ENCODE measurements around the gene OXNAD1.
A peak's percentile ranks its signal among the peaks of the same experiment; 100 is the strongest.

Gene OXNAD1

DNA sequence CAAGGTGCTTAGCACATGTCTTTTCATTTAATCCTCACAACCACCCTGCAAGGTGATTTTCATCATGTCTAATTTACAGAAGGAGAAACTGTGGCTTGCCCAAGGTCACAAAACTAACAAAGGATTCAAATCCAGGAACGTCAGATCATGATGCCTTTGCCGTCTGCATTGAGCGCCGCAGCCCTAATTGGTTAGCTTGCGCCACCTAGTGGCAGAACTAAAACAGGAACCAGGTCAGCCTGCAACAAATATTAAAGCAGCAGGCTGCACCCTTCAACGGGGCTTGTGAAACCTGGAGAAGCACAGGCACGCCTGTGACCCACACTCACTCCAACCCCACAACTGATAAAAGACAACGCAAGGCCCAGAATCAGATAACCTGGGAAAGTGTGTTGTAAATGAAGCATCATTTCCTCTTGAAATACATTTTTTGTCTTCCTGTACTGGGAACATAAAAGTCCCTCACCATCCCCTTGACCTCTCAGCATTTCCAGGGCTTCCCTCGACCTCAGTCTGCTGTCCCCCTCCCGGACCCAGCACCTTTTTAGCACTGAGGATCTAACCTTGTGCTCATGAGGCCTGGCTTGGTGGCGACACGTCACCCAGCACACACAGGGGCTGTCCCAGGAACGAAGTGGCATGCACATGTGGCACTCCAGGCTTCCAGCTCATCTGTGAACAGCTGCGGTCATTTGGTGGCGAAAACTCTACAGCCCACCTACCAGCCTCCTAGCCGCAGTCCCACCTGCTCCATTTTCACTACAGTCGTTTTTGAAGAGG, 17.5 kb upstream of the OXNAD1 start:
- peak; percentile 80 for DNase-seq (ENCODE audit: low read depth, low spot score)

DNA sequence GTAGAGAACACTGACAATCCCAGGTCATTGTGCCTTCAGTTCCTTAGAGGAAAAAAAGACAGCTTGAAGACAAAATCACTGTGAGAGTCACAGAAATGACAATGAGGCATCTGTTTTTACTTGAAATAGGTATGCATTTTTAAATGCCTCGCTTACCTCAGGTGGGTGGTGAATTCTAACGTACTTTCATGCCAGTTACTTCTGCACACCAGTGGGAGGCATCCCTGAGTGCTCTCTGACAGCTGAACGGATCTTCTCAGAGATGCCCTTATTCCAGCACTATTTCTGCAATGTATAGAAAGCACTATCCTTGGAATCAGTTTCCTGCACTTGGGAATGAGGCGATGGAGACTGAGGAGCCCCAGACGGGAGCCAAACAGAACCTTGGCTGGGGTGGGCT, 16.5 kb upstream of the OXNAD1 start:
- DNase-seq (ENCODE audit: low read depth, low spot score): no peak

DNA sequence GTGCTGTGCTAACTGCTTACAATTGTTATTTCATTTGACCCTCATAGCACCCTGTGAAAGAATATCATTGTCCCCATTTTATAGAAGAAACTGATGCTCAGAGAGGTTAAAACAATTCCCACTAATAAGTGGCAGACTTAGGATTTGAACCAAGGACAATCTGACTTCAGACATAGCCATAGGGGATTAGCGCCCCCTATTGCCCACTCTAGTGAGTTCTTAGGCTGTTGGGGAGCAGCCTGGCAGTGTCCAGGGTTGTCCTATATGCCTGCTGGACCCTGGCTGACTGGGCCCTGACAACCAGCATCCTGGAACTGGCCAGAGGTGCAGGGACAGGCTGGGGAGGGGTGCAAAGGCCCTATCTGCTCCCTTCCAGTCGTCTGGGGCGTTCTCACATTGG, 15.7 kb upstream of the OXNAD1 start:
- DNase-seq (ENCODE audit: low read depth, low spot score): no peak

DNA sequence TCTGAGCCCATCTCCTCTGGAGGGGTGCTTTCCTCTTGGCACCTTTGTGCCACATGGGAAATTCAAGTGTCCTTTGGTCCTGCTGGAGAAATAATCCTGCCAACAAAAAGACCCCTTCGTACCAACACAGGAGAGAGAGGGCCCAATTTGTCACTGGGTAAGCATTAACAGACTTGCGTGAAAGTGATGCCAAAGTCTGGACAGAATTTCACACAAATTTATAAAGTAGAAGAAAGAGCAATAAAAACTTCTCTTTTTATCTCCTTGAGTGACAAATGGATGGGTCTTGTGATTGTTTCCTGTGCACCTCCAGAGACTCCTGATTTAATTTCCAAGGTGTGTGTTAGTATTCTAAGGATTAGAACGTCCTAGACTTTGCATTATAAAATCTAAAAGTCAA, 15.1 kb upstream of the OXNAD1 start:
- DNase-seq (ENCODE audit: low read depth, low spot score): no peak

DNA sequence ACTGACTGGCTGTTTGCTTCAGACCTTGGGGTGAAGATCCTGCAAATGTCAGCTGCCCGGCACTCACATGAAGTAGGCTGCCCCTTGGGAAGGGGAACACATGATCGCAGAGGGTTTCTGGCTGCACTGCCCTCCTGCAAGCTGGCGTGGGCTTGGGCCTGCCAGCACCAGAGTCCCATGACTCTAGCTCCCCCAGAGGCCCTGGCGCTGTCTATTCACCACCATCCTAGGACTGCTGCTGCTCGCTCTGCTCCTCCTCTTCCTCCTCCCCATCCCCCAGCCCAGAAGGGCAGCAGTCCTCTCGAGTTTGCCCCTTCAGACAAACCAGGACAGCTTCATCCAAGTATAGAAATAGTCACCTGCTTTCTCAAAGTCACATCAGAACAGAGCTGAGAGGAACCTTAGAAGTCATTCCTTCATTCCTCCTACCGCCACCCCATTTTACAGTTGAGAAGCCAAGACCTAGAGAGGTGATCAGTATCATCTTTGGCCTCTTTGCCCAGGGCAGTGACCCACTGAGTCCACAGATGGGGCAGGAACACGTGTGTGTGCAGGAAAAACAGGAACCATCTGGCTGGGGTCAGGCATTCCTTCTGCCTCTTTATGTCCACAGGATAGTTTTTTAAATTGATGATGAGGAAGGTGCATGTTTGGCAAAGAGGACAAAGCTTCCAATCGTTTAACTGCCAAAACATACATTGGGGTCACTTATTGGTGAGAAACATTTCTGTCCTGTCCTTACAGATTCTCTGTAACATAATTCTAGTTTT, 13.5 kb upstream of the OXNAD1 start:
- no peak for DNase-seq (ENCODE audit: low read depth, low spot score)

DNA sequence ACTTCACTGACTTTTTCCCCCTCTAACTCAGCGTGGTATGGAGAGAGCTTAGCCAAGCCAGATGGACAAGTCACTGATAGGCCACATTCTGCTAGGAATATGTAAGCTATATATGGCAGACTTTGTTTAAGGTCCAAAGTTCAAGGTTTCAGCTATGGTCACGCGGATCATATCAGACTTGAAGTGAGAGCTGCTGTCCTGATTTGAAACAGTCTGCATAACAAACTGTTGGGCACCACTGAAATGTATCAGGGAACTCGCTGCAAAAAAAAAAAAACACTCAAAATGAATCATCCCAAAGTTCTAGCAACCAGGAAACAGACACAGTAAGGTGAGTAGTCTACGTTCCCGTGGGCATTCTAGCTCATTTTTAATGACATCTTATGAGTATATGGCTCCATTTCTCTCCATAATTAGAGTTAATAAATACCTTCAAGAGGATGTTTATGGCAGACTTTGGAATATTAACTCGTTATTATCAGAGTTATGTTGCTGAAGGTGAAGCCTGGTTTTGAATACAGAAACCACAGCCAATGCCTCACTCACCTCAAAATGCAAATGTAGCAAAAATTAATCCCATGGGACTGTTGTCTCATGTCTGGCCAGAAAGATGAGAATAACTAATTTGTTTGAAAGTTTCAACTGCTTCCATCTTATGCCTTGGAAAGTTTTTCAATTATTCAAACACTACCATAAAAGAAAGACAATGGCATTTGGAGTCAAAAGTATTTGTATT, 12.6 kb upstream of the OXNAD1 start:
- no peak for DNase-seq (ENCODE audit: low read depth, low spot score)

DNA sequence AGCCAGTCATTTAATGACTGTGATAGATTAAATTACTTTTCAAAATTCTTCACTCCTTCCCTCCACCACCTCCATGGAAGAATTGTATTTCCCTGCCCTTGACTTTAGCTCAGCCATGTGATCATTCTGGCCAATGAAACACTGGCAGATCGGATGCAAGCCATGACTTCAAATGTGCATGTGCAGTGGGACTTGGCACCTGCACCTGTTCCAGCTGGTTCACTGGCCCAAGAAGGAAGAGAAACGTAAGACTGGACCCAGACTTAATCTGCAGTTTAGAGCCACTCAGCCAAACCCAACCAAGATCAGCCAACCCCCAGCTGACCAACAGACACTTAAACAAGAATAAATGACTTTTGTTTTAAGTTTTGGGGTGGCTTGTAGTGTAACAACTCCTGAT, 12.0 kb upstream of the OXNAD1 start:
- no peak for DNase-seq (ENCODE audit: low read depth, low spot score)

DNA sequence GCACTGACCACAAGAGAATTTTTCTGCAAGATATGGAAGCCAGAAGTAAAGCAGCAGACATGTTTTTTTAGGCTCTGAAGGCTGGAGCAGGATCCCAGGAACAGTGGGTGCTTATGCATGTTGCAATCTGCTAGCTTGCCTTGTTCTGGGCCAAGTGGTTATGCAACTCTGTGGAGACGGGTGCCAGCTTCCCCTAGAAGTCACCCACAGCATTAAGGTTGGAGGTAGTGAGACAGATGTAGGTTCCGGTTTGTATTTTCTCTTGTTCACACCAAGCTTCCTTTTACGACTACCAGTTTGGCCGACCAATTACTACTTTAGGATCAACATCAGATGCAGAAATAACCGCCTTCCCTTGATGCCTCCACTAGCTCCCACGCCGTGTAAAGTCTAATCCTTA, 11.4 kb upstream of the OXNAD1 start:
- DNase-seq (ENCODE audit: low read depth, low spot score): no peak

DNA sequence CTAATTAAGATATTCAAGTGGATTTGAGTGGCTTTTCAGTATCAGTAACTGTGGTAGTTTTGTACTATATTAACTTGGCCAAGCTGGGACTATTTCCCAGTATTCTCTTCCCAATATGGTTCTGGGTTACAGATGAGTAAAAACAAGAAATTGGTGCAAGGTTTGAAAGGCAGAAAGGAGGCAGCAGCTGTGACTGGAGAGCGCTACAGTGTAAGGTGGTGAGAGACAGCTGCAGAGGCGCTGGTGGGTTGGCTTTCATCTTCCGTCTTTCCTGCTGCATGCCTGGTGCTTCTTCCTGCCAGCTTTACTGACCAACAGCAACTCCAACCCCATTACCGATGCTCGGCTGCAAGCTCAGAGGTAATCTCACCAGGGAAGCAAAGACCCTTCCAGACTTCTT, 10.1 kb upstream of the OXNAD1 start:
- DNase-seq (ENCODE audit: low read depth, low spot score): no peak

DNA sequence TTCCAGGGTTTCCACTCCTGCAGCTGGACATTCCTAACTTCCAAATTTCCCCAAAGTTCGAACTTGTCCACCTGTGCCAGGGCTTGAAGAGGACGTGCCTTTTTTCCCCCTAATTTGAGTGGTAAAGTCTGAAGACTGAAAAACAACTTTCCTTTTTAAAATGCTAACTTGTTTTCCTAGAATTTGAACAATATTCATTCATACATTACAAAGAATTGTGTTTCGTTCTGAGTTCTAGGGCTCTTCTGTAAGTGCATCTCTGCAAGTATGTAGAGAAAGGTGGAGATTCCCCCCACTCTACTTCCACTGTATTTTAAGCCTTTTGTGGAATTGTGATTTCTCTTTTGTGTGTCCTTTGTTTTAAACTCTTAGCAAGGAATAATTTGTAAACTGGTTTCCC, 9.7 kb upstream of the OXNAD1 start:
- DNase-seq (ENCODE audit: low read depth, low spot score): no peak

DNA sequence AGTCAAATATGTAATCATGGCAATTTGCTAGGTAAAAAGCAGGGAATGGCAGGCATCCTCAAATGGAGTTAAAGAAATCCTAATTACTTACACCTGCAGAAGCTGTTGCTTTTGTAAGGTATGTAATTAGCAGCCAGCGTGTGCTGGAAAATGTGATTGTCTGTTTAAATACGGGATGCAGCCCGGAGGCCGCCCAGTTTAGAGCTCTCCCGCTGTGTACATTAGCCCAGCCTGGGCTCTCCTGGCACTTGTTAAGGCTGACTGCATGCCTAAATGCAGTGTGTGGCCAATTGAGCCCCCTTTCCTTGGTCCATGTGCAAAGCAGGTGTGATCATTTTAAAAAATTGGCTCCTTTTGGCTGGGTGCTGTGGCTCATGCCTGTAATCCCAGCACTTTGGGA, 9.3 kb upstream of the OXNAD1 start:
- DNase-seq (ENCODE audit: low read depth, low spot score): no peak

DNA sequence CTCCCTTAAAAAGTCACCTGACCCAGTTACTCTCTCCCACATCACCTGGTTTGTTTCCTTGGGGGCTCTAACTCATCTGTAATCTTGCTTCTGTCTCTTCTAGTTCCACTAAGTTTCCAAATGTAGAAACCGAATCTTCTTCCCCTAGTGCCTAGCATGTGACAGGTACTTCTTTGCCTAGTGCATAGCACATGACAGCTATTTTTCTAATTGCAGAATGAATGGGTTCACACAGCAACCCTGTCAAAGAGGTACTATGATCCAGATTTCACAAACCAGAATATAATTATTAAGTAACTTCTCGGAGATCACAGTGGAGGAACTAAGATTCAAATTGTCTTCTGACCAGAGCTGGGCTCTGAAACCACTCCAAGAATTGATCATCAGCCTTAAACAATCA, 7.7 kb upstream of the OXNAD1 start:
- no peak for DNase-seq (ENCODE audit: low read depth, low spot score)

DNA sequence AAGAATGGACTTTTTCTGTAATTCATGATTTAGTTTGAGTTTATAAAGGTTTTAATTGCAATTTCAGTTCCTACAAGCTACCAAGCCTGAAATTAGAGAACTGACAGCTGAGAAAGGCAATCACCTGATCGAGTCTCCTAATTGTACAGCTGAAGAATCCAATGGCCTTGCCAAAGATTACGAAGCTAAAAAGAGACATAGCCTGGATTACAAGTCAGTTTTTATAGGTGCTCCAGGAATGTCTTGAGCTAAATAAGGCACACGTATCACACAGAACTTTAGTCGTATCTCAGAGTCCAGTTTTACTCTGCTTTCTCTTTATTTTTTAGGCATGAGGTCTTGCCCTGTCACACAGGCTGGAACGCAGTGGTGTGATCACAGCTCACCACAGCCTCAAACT, 6.8 kb upstream of the OXNAD1 start:
- DNase-seq (ENCODE audit: low read depth, low spot score): no peak

DNA sequence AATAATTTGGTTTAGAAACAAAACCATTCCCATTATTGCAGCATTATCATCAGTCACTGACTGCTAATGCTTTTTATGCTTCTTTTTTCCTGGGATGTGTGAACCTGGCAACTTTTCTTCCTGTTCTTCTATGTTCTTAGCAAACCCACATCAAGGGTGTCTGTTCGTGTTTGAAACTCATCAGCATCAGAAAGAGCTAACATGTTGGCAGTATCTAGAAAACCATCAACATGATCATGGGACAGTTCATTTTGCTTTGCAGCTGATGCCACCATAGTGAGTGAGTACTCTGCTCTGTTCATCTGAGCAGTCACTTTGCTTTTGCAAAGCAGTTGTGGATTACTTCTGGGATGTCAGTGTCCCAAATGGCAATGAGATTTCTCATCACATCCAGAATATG, 6.1 kb upstream of the OXNAD1 start:
- no peak for DNase-seq (ENCODE audit: low read depth, low spot score)

DNA sequence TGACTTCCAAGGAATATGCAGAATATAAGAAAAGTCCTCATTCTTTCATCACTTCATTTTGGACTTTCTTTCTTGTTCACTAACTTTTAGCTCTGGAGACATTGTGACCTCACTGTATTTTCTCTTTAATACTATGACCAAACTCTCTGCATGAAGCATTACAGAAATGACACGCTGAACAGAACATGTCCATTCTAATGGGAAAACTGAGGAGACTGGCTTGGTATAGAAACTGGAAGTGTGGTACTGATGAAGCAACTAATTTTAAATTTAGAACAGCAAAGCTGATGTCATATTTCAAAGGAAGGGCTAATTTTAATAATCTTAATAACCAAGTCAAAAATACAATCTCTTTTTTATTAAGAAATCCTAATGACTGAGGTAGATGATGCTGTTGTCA, 5.0 kb upstream of the OXNAD1 start:
- DNase-seq (ENCODE audit: low read depth, low spot score): no peak

DNA sequence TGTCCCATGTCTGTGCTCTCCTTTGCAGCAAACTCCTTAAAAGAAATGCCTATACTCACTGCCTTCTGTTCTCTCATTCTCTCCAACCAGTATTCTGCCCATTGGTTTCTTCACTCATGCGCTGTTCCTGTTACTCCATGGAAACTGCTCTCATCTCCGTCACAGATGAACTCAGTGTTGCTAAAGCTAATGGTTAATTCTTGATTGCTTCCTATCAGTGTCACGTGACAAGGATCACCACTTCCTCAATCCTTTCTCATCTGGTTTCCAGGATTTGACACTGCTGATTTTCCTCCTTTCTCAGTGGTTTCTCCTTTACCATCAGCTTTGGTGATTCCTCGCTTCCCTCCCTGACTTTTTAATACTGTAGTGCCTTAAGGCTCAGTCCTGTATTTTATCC, 2.8 kb upstream of the OXNAD1 start:
- no peak for DNase-seq (ENCODE audit: low read depth, low spot score)

DNA sequence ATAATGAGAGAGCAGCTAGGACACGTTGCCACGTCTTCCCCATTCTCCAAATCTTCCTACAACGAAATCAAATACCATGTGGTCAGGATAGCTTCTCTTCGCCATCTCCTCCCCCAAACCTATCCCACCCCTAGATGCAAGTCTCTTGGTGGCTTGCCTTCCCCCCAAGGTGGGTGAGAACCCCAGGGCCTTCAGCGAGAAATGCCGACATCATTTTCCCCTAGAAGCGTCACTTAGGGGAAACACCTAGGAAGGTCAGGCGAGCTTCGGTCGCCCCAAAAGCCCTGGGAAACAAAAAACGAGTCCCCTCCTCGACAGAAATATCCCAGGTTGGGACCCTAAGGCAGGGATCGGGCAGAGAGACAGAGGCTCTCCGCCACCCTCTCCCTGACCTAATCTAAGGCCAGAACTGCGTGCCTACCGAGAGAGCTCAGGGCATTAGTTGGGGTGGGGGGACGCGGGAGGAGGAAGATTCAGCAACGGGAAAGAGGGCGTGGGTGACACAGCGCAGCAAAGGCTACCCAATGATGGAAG, 771 bp upstream of the OXNAD1 start:
- DNase-seq (ENCODE audit: low read depth, low spot score): no peak

DNA sequence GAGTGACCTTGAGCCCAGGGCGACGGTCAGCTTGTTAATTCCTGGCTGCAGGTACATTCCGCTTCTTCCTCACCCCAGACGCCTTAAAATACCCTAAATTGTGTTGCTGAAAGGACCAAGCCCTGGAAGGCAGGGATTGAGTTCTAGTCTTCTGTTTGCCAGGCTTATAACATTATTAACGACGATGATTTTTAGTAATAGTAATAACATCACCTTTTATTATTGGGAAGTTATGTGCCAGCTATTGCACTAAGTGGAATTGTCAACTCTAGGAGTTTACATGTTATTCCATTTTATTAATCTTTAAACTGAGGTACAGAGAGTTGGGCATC, 409 bp downstream of the OXNAD1 start:
- DNase-seq (ENCODE audit: low read depth, low spot score): no peak

DNA sequence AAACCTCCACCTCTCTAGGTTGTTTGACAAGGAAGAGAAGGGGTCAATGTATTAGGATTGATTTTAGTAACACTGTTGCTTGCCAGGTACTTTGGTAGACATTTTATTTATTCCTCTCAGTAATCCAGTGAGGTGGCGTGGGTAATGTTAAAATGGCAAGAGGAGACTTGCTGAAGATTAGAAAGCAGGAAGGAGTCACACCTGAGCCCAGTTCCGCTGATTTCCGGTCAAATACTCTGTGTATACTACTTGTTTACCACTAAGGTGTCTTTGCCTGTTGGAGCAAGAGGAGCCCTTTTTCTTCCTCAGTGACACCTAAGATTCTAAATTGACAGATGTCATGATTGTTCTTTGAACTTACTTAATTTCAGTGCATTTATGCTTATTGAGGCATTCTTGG, 1.7 kb downstream of the OXNAD1 start:
- DNase-seq (ENCODE audit: low read depth, low spot score): no peak

DNA sequence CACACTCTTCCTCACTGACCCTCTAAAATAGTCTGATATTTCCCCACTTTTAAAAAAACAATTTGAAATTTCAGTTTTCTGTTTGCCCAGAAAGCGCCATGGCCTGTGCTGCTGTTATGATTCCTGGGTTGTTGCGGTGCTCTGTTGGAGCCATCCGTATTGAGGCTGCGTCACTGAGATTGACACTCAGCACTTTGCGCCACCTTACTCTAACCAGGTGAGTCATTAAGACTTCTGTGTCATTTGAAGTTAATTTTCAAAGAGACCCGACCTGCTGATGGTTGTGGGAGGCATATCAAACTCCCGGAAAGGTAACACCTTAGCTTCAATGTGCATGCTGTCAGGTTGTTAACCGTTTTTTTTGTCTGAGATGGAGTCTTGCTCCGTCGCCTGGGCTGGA, 5.8 kb downstream of the OXNAD1 start:
- DNase-seq (ENCODE audit: low read depth, low spot score): no peak

DNA sequence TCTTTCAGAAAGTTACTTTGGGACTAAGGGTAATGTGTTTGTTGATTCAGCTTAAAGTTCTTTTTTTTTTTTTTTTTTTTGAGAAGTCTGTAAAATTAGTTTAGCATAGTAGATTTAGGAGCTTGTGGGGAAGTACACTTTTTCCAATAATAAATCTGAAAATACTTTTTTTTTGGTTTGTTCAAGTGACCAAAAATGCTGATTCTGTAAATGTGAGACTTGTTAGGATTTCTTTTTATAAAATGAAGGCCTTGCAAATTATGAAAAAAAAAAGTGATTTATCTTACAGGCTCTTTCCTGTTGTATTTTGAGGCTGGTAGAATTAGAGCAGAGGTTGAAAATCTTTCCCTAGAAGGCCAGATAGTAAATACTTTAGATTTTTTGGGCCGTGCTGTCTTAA, 7.6 kb downstream of the OXNAD1 start:
- DNase-seq (ENCODE audit: low read depth, low spot score): no peak

DNA sequence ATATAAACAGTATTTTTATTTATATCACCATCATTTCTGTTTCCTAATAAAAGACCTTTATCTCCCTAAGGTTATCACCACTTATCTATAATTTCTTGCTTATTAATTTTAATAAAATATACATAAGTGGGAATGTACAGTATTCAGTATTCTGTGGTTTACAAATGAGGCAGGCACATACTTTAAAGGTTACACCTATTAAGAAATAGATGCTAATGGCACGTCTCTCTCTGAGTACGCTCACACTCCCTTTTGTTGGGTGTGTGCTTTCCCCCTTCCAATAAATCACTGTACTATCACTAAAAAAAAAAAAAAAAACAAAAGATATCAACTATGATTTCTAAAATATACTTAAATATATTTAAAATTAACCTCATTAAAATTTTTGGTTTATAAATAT, 8.9 kb downstream of the OXNAD1 start:
- DNase-seq (ENCODE audit: low read depth, low spot score): no peak

DNA sequence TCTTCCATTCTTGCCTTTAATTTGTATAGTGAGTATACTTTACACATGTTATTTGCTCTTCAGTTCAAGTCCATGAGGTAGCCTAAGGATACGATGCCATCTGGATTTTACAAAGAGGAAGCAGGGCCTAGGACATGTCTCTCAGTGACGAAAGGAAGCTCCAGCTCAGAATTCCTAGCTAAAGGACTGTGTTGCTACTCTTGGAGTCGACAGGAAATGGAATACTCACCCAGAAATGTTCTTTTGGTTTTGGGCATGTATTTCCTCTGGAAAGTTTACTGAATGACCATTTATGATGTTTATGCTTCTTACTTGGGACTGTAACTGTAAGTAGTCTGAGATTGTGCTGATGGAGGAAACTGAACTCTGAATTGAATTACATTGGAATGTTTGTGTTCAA, 12.5 kb downstream of the OXNAD1 start:
- DNase-seq (ENCODE audit: low read depth, low spot score): no peak

Data from ELF-1 (cell line).